Panc1 (cell line): Measurements from ENCODE around the gene KIF2A. TPM values are rescaled to one million over a fixed set of nuclear protein-coding genes. Genes with fewer than 3 reads are reported as not detected.

Experiments
- ATAC-seq: fragments of 200-7000 bp; cut with Tn5 transposase; 2 replicates; pipeline ENCODE4 v1.9.1; 2020; ENCODE audit warnings: mild to moderate bottlenecking, moderate library complexity
- BruUV-seq: library from RNA; stranded (reverse); fragments of 400-500 nt; replicated peaks from 2 replicates; lab custom pipeline; 2021; lab: Mats Ljungman, UMichigan
- CTCF ChIA-PET: fragments of 300-600 bp; sonication (Branson Sonifier 250); formaldehyde crosslinking; loops from one replicate; lab custom pipeline; 2022; ENCODE audit warnings: antibody characterized with exemption; lab: Charles Lee
- POLR2A ChIA-PET: fragments of 300-600 bp; sonication (Branson Sonifier 250); formaldehyde crosslinking; loops from one replicate; lab custom pipeline; 2022; ENCODE audit warnings: antibody characterized with exemption; lab: Charles Lee
- DNase-seq: peaks from one replicate; pipeline ENCODE4 v3.0.0-alpha.2; 2010; ENCODE audit warnings: low read depth, low spot score
- H3K27ac ChIP-seq: 2 replicates; pipeline ENCODE4 v1.5.1; 2011; ENCODE audit warnings: mild to moderate bottlenecking, low read length, inconsistent platforms
- H3K27me3 ChIP-seq: fragments of 200-500 bp; sonication (Bioruptor generic); 2 replicates; pipeline ENCODE4 v1.6.0; 2014; ENCODE audit warnings: low read length, inconsistent platforms; ENCODE audit not compliant: control insufficient read depth, insufficient read depth
- H3K36me3 ChIP-seq: fragments of 200-500 bp; sonication (Bioruptor generic); 2 replicates; pipeline ENCODE4 v1.5.1; 2014; ENCODE audit warnings: inconsistent platforms, mild to moderate bottlenecking, low read length, moderate library complexity; ENCODE audit not compliant: control insufficient read depth, insufficient read depth
- H3K4me1 ChIP-seq: 2 replicates; pipeline ENCODE4 v1.5.1; 2011; ENCODE audit warnings: inconsistent platforms, mild to moderate bottlenecking, low read length, moderate library complexity; ENCODE audit not compliant: control insufficient read depth, insufficient read depth
- H3K4me3 ChIP-seq, 2 experiments: 2 replicates each; pipeline ENCODE4 v1.5.1; 2011 to 2012; ENCODE audit warnings: low read depth in 2 of 2, low read length in 2 of 2, mild to moderate bottlenecking in 2 of 2, inconsistent platforms in 1 of 2, moderate library complexity in 1 of 2
- H3K9me3 ChIP-seq: fragments of 200-500 bp; sonication (Bioruptor generic); 2 replicates; pipeline ENCODE4 v1.5.1; 2014; ENCODE audit warnings: low read depth, mild to moderate bottlenecking, inconsistent platforms, low read length, moderate library complexity; ENCODE audit not compliant: control insufficient read depth, insufficient read depth
- CTCF ChIP-seq: fragments of 450-650 bp; IDR thresholded peaks from 2 replicates; pipeline ENCODE4 v1.5.1; 2017; ENCODE audit warnings: mild to moderate bottlenecking
- POLR2AphosphoS5 ChIP-seq: IDR thresholded peaks from 2 replicates; pipeline ENCODE4 v1.6.1; 2012; ENCODE audit warnings: mild to moderate bottlenecking, low read depth, low read length, moderate library complexity
- REST ChIP-seq, 2 experiments: IDR thresholded peaks; 2 replicates each; pipeline ENCODE4 v1.6.1; 2011 to 2012; ENCODE audit warnings: low read depth in 2 of 2, control low read depth in 1 of 2, low read length in 1 of 2, mild to moderate bottlenecking in 1 of 2, moderate library complexity in 1 of 2; ENCODE audit not compliant: insufficient read depth in 1 of 2
- SIN3A ChIP-seq: IDR thresholded peaks from 2 replicates; pipeline ENCODE4 v1.6.1; 2012; ENCODE audit warnings: low read depth, mild to moderate bottlenecking, low read length, moderate library complexity, borderline replicate concordance; ENCODE audit not compliant: insufficient read depth
- TCF7L2 ChIP-seq: IDR thresholded peaks from 2 replicates; pipeline ENCODE4 v1.6.1; 2011; ENCODE audit warnings: mild to moderate bottlenecking, low read depth, low read length, inconsistent platforms
- in situ Hi-C: cut with HindIII; loops from 2 replicates; pipeline ENCODE4 v1.10.0; 2016; ENCODE audit warnings: low sequenced_read_pairs, low pct_unique_long_range_greater_than_20kb
- intact Hi-C: fragments of 100-400 bp; cut with micrococcal nuclease; formaldehyde crosslinking; loops from one replicate; pipeline ENCODE4 v1.10.0; 2022; ENCODE audit not compliant: unreplicated experiment
- total RNA-seq: library from RNA; stranded (reverse); gene quantifications from one replicate; pipeline ENCODE4 v1.2.1, GENCODE V29; 2021; ENCODE audit not compliant: unreplicated experiment

KIF2A gene
- total RNA-seq, 1 experiment from 2014 or later, result 58.9 TPM

- Histone ChIP-seq H3K27ac (no peak overlapping the region), H3K9me3 (no peaks in the 10 kb centered on the region), H3K36me3 (no peaks in the 10 kb centered on the region; the same call in 1 of the 2 replicates), H3K4me1 (peaks cover 18% of the 10 kb centered on the region), H3K27me3 (no peaks in the 10 kb centered on the region), H3K4me3 (no peak overlapping the region)
- intact Hi-C loops (no loop called here), in situ Hi-C loops (no loop called here)
- POLR2A ChIA-PET, result no interaction called here
- DNase-seq (no peak), ATAC-seq (no peak)
- CTCF ChIA-PET, result interaction anchor here (0.9 kb wide), 1 partner anchor 85 kb away, joined by 3 read pairs; no protein-coding TSS in a partner anchor
- TF ChIP-seq REST (IDR thresholded peaks at IDR 0.05; ENCODE audit: insufficient read depth in 1 of 2, low read depth in 2 of 2, low read length in 1 of 2) (no peak), POLR2AphosphoS5 (no peak), CTCF (no peak), SIN3A (no peak), TCF7L2 (no peak)
- no TSS peak for BruUV-seq
These were observed 3.1 kb downstream of the KIF2A start for GRCh38 chr5:62309107-62309506.

- TF ChIP-seq SIN3A (no peak), TCF7L2 (no peak), POLR2AphosphoS5 (no peak), REST (IDR thresholded peaks at IDR 0.05; ENCODE audit: insufficient read depth in 1 of 2, low read depth in 2 of 2, low read length in 1 of 2) (no peak), CTCF (no peak)
- ATAC-seq (no peak), DNase-seq (no peak)
- Histone ChIP-seq H3K9me3 (no peaks in the 10 kb centered on the region), H3K27me3 (no peaks in the 10 kb centered on the region), H3K27ac (no peak overlapping the region), H3K4me3 (no peak overlapping the region), H3K36me3 (no peaks in the 10 kb centered on the region; the same call in 1 of the 2 replicates), H3K4me1 (peaks cover 19% of the 10 kb centered on the region)
- in situ Hi-C loops, result no loop called here
- BruUV-seq, result no TSS peak
- ChIA-PET CTCF (no interaction called here), POLR2A (no interaction called here)
- intact Hi-C loops, result no loop called here
These were observed 4.6 kb downstream of the KIF2A start for GRCh38 chr5:62310426-62311143.
